ENCODE measurements around the gene TBCD.
A peak's percentile ranks its signal among the peaks of the same experiment; 100 is the strongest.

DNA sequence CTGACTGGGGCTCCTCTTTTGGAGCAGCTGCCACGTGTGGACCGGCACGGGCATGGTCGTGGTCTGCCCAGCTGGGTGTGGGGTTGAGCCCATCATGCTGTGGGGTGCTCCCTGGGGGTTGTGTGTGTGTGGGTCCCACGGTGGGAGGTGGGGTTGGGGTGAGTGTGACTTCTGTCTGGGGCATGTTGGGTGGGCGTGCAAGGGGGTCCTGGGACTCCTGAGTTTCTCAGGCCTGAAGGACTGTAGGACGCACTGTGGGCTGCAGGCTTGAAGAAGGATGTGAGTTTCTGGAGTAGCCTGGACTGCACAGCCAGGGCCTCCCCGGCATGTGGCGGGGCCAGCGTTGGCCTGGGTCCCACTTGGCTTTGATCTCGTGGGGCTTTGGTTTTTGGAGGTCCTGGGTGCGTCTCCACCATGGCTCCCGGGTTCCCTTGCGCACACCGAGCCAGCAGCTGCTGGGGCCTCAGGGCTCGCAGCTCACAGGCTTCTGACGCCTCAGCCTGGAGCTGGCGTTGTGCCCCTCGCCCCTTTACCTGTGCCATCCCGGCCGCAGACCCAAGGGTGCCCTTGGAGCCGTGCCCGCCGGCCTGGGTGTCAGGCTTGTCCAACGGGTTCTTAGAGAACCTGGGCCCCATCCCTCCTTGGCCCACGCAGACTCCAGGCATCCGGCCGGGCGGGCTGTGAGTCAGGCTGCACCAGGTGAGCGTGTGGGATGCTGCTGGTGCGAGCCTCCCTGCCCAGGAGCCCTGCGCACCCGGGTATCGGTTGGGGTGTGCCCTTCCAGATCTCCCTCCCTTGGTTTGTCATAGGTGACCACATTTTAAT lies 122.4 kb downstream of the TBCD start:
- TF ChIP-seq, protein P1, sequence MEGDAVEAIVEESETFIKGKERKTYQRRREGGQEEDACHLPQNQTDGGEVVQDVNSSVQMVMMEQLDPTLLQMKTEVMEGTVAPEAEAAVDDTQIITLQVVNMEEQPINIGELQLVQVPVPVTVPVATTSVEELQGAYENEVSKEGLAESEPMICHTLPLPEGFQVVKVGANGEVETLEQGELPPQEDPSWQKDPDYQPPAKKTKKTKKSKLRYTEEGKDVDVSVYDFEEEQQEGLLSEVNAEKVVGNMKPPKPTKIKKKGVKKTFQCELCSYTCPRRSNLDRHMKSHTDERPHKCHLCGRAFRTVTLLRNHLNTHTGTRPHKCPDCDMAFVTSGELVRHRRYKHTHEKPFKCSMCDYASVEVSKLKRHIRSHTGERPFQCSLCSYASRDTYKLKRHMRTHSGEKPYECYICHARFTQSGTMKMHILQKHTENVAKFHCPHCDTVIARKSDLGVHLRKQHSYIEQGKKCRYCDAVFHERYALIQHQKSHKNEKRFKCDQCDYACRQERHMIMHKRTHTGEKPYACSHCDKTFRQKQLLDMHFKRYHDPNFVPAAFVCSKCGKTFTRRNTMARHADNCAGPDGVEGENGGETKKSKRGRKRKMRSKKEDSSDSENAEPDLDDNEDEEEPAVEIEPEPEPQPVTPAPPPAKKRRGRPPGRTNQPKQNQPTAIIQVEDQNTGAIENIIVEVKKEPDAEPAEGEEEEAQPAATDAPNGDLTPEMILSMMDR (IDR thresholded peaks at IDR 0.05), result no peak
- no peak for TF ChIP-seq POLR2A (IDR thresholded peaks at IDR 0.05)
- TF ChIP-seq POLR2AphosphoS5 (IDR thresholded peaks at IDR 0.05), result peak in 1 of 3 donors; percentile 42
- TF ChIP-seq EP300 (IDR thresholded peaks at IDR 0.05), result no peak
